ENCODE results near the gene SYDE1. TPM values are rescaled to one million over a fixed set of nuclear protein-coding genes. Genes with fewer than 3 reads are reported as not detected.
"Not testable (repeated sequence)": the region's sequence is repeated elsewhere in the genome, so short reads cannot be mapped to it uniquely, and the experiment has no call there.

The SYDE1 gene
- total and polyA plus RNA-seq, 7 donors, result 1.2 to 39.9 (median 29.6) TPM

- peaks cover 0 to 4% (median 0%) of the 10 kb centered on the region in 3 donors for H3K27me3 ChIP-seq
- H3K27ac ChIP-seq, result no peak overlapping the region
- 85 to 89% methylated on average over 2 of the region's 2 CpGs for WGBS, 2 donors
- intact Hi-C loops (cut with DNase I), result loop anchor here (2.0 kb wide), 1 partner anchor 464 kb away; no protein-coding TSS in a partner anchor
- H3K4me3 ChIP-seq, result no peak overlapping the region
- no peaks in the 10 kb centered on the region for H3K9me3 ChIP-seq
- no peak for TF ChIP-seq EP300 (IDR thresholded peaks at IDR 0.05)
- DNase-seq, result no peak
- H3K4me1 ChIP-seq, result peaks cover 0 to 8% (median 3%) of the 10 kb centered on the region in 4 donors
- no peaks in the 10 kb centered on the region for H3K36me3 ChIP-seq
These were observed 14.2 kb upstream of the SYDE1 start for GRCh38 chr19:15093001-15093400.

- Histone ChIP-seq H3K27me3 (no peaks in the 10 kb centered on the region), H3K27ac (no peak overlapping the region), H3K36me3 (no peaks in the 10 kb centered on the region), H3K4me3 (no peak overlapping the region), H3K4me1 (peaks cover 0 to 8% (median 3%) of the 10 kb centered on the region in 4 donors), H3K9me3 (no peaks in the 10 kb centered on the region)
- TF ChIP-seq POLR2AphosphoS5 (IDR thresholded peaks at IDR 0.05), result no peak
- TF ChIP-seq CTCF (IDR thresholded peaks at IDR 0.05), result no peak
- no peak for TF ChIP-seq POLR2A (IDR thresholded peaks at IDR 0.05)
- TF ChIP-seq EP300 (IDR thresholded peaks at IDR 0.05), result no peak
- intact Hi-C loops (cut with DNase I), result no loop called here
- WGBS, 2 donors, result 63 to 67% methylated on average over 3 of the region's 3 CpGs
- DNase-seq, result no peak
These were observed 11.0 kb upstream of the SYDE1 start for GRCh38 chr19:15096223-15096622.

- H3K9me3 ChIP-seq; H3K4me3 ChIP-seq; H3K36me3 ChIP-seq; H3K27ac ChIP-seq; DNase-seq; H3K27me3 ChIP-seq; intact Hi-C loops (cut with DNase I); H3K4me1 ChIP-seq: not testable (repeated sequence)
- WGBS, 2 donors, result 75 to 88% methylated on average over 6 of the region's 6 CpGs
These were observed 9.2 kb upstream of the SYDE1 start for GRCh38 chr19:15097980-15098379.

GRCh38 chr19:15098460-15098859 lies 8.7 kb upstream of the SYDE1 start:
- no peaks in the 10 kb centered on the region for H3K27me3 ChIP-seq
- TF ChIP-seq POLR2A (IDR thresholded peaks at IDR 0.05) (no peak), CTCF (IDR thresholded peaks at IDR 0.05) (no peak), POLR2AphosphoS5 (IDR thresholded peaks at IDR 0.05) (no peak), EP300 (IDR thresholded peaks at IDR 0.05) (no peak)
- no peak overlapping the region for H3K4me3 ChIP-seq
- peaks cover 0 to under 1% (median 0%) of the 10 kb centered on the region in 4 donors for H3K9me3 ChIP-seq
- H3K36me3 ChIP-seq, result no peaks in the 10 kb centered on the region
- 80 to 88% methylated on average over 10 of the region's 10 CpGs for WGBS, 2 donors
- no peaks in the 10 kb centered on the region for H3K4me1 ChIP-seq
- intact Hi-C loops (cut with DNase I), result no loop called here
- DNase-seq, result no peak
- no peak overlapping the region for H3K27ac ChIP-seq

- Histone ChIP-seq H3K27ac (no peak overlapping the region), H3K36me3 (no peaks in the 10 kb centered on the region), H3K9me3 (peaks cover under 1 to 3% (median 2%) of the 10 kb centered on the region in 4 donors), H3K27me3 (no peaks in the 10 kb centered on the region), H3K4me1 (no peaks in the 10 kb centered on the region), H3K4me3 (no peak overlapping the region)
- DNase-seq, result no peak
- TF ChIP-seq POLR2A (IDR thresholded peaks at IDR 0.05) (no peak), POLR2AphosphoS5 (IDR thresholded peaks at IDR 0.05) (no peak), CTCF (IDR thresholded peaks at IDR 0.05) (no peak), EP300 (IDR thresholded peaks at IDR 0.05) (no peak)
- intact Hi-C loops (cut with DNase I), result no loop called here
- 74 to 86% methylated on average over 3 of the region's 3 CpGs for WGBS, 2 donors
These were observed 8.1 kb upstream of the SYDE1 start for GRCh38 chr19:15099017-15099582.

All from sigmoid colon (tissue), 7 donors.